Measurements from ENCODE around the gene BEGAIN. TPM values are rescaled to one million over a fixed set of nuclear protein-coding genes. Genes with fewer than 3 reads are reported as not detected.
A peak's percentile ranks its signal among the peaks of the same experiment; 100 is the strongest.

Gene BEGAIN
- total and polyA plus RNA-seq, 10 donors: 1.8 to 10.0 (median 5.6) TPM

DNA sequence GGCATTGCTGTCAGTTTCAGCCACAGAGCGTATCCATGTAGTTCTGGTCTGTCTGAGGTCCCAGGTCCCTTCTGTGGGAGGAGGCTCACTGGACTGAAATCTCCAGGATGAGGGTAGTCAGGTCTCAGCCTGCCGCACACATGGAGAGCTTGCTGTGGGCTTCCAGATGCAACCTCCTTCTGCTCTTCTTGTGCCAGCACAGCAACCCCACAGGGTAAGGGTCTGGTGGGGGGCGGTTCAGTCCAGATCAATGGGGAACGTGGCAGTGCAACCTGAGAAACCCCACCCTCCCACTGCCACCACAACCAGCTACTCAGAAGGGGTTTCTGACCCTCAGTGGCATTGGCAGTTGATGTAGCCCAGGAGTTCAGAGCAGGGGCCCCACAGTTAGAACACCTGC lies 61.2 kb downstream of the BEGAIN start:
- peaks cover 0 to 56% (median 14%) of the 10 kb centered on the region in 6 donors for H3K36me3 ChIP-seq
- peaks cover 0 to 5% (median 0%) of the 10 kb centered on the region in 6 donors for H3K4me1 ChIP-seq
- 89 to 100% (median 95%) methylated on average over 1 to 4 of the region's 4 CpGs for WGBS, 5 donors
- H3K27ac ChIP-seq: no peak overlapping the region
- H3K27me3 ChIP-seq (replicated peaks in 1 of 7): no peaks in the 10 kb centered on the region
- intact Hi-C loops (cut with DNase I; ENCODE audit: low total_unique reads): loop anchor here (5.0 kb wide), 1 partner anchor 121 kb away; no protein-coding TSS in a partner anchor
- H3K9me3 ChIP-seq: no peaks in the 10 kb centered on the region
- no peak overlapping the region for H3K4me3 ChIP-seq
- DNase-seq: peak; percentile 48
- no peak for TF ChIP-seq POLR2A (IDR thresholded peaks at IDR 0.05)
- TF ChIP-seq POLR2AphosphoS5 (IDR thresholded peaks at IDR 0.05): no peak
- TF ChIP-seq, protein P1, sequence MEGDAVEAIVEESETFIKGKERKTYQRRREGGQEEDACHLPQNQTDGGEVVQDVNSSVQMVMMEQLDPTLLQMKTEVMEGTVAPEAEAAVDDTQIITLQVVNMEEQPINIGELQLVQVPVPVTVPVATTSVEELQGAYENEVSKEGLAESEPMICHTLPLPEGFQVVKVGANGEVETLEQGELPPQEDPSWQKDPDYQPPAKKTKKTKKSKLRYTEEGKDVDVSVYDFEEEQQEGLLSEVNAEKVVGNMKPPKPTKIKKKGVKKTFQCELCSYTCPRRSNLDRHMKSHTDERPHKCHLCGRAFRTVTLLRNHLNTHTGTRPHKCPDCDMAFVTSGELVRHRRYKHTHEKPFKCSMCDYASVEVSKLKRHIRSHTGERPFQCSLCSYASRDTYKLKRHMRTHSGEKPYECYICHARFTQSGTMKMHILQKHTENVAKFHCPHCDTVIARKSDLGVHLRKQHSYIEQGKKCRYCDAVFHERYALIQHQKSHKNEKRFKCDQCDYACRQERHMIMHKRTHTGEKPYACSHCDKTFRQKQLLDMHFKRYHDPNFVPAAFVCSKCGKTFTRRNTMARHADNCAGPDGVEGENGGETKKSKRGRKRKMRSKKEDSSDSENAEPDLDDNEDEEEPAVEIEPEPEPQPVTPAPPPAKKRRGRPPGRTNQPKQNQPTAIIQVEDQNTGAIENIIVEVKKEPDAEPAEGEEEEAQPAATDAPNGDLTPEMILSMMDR (IDR thresholded peaks at IDR 0.05 in 8 of 11, conservative IDR thresholded peaks at IDR 0.05 in 3 of 11): no peak

DNA sequence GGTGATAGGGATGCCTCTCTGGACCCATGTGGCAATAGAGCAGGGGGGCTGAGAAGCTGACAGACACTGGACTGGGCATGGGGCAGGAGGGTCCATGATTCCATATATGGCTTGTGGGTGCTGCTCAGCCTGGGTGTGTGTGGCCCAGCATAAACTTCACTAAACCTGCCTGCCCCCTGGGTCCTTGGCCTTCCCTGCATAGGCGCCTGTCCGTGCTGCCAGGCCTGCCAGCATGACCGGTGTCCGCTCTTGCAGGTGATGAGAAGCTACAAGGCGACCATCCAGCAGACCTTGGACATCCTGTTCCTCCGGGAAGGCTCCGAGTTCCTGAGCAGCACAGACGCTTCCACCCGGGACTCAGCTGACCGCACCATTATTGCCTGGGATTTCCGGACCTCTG lies 61.6 kb downstream of the BEGAIN start:
- 84 to 92% (median 90%) methylated on average over 8 to 11 of the region's 11 CpGs for WGBS, 5 donors
- DNase-seq: peak; percentile 69
- Histone ChIP-seq H3K4me3 (no peak overlapping the region), H3K27me3 (replicated peaks in 1 of 7) (no peaks in the 10 kb centered on the region), H3K9me3 (no peaks in the 10 kb centered on the region), H3K27ac (no peak overlapping the region), H3K36me3 (peaks cover 0 to 52% (median 14%) of the 10 kb centered on the region in 6 donors), H3K4me1 (peaks cover 0 to 5% (median 0%) of the 10 kb centered on the region in 6 donors)
- intact Hi-C loops (cut with DNase I; ENCODE audit: low total_unique reads): loop anchor here (5.0 kb wide), 1 partner anchor 122 kb away; no protein-coding TSS in a partner anchor
- TF ChIP-seq, protein P1 (IDR thresholded peaks at IDR 0.05 in 8 of 11, conservative IDR thresholded peaks at IDR 0.05 in 3 of 11): no peak
- TF ChIP-seq POLR2AphosphoS5 (IDR thresholded peaks at IDR 0.05): no peak
- TF ChIP-seq POLR2A (IDR thresholded peaks at IDR 0.05): no peak

DNA sequence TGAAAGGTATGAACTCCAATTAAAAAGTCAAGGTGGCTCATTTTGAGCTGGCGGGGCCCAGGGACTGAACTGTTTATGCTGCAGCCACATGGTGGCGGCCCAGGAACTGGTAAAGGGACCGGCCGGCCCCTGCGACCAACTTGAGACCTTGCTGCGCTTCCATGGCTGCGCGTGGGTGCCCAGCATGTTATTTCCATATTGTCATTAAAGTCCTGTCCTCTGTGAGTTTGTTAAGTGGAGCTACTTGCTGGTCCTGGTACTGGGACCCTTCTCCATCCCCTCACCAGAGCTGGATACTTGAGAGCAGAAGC lies 62.3 kb downstream of the BEGAIN start:
- H3K27me3 ChIP-seq (replicated peaks in 1 of 7): no peaks in the 10 kb centered on the region
- TF ChIP-seq, protein P1 (IDR thresholded peaks at IDR 0.05 in 8 of 11, conservative IDR thresholded peaks at IDR 0.05 in 3 of 11): peak in 9 of 11 experiments; percentile 32 to 71 (median 60)
- no peak for TF ChIP-seq POLR2AphosphoS5 (IDR thresholded peaks at IDR 0.05)
- WGBS, 5 donors: 37 to 70% (median 59%) methylated on average over 8 of the region's 8 CpGs
- peak; percentile 78 for DNase-seq
- no peak overlapping the region for H3K27ac ChIP-seq
- peaks cover 0 to 5% (median 0%) of the 10 kb centered on the region in 6 donors for H3K4me1 ChIP-seq
- H3K4me3 ChIP-seq: no peak overlapping the region
- peaks cover 0 to 45% (median 14%) of the 10 kb centered on the region in 6 donors for H3K36me3 ChIP-seq
- H3K9me3 ChIP-seq: no peaks in the 10 kb centered on the region
- intact Hi-C loops (cut with DNase I; ENCODE audit: low total_unique reads): loop anchor here (5.0 kb wide), 1 partner anchor 122 kb away; no protein-coding TSS in a partner anchor

DNA sequence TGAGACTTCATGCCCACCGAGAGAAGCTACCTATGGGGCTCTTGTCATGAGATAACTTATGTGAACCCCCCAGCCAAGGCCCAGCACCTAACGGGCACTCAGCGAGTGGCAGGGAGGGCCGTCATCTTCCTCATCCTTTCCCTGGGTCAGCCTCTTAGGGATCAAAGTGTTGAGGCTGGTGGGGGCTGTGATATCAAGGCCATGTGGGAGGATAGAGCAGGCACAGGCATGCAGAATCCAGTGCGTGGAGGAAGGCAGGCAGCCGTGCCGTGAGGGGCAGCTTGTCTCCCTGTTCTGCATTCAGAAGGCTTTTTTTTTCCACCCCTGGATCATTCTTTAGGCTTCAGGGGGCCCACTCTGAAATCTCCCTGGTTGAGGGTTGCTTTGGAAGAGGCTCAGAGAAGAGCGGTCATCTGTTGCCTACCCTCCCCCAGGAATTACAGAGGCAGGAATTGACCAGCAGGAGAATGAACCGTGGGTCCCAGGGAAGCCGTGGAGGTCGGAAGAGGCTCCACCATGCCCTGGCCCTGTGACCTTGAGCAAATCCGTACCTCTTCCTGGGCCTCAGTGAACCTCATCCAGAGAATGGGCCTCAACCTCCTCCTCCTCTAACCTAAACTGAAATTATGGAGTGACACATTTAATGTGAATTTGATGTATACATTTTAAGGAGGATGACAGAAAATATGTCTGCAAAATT lies 62.8 kb downstream of the BEGAIN start:
- Histone ChIP-seq H3K27ac (no peak overlapping the region), H3K4me3 (no peak overlapping the region), H3K27me3 (replicated peaks in 1 of 7) (no peaks in the 10 kb centered on the region), H3K36me3 (peaks cover 0 to 40% (median 14%) of the 10 kb centered on the region in 6 donors), H3K9me3 (no peaks in the 10 kb centered on the region), H3K4me1 (peaks cover 0 to 5% (median 0%) of the 10 kb centered on the region in 6 donors)
- 76 to 85% (median 81%) methylated on average over 12 of the region's 12 CpGs for WGBS, 5 donors
- DNase-seq: peak; percentile 25
- TF ChIP-seq POLR2A (IDR thresholded peaks at IDR 0.05) (no peak), POLR2AphosphoS5 (IDR thresholded peaks at IDR 0.05) (no peak)
- TF ChIP-seq, protein P1 (IDR thresholded peaks at IDR 0.05 in 8 of 11, conservative IDR thresholded peaks at IDR 0.05 in 3 of 11): no peak
- intact Hi-C loops (cut with DNase I; ENCODE audit: low total_unique reads): no loop called here

Measured in spleen (tissue), 11 donors.